SKM-1 treated with dmso at 0.1 percent for 144 hours (cell line): ENCODE data around the gene PID1.

ENCODE experiments used
- DNase-seq: peaks from one replicate; lab custom pipeline; 2025; ENCODE audit not compliant: unreplicated experiment; lab: John Stamatoyannopoulos, UW

Gene PID1

GRCh38 chr2:229127471-229127870 lies 143.6 kb downstream of the PID1 start:
- DNase-seq = no peak

- no peak for DNase-seq
Observed at GRCh38 chr2:229126066-229126465, 145.0 kb downstream of the PID1 start.

GRCh38 chr2:229124136-229124535 lies 147.0 kb downstream of the PID1 start:
- no peak for DNase-seq

- DNase-seq = no peak
Observed at GRCh38 chr2:229118927-229119326, 152.2 kb downstream of the PID1 start.

GRCh38 chr2:229118336-229118735 lies 152.8 kb downstream of the PID1 start:
- DNase-seq = no peak

GRCh38 chr2:229111744-229112143 lies 159.3 kb downstream of the PID1 start:
- no peak for DNase-seq

- DNase-seq = no peak
Observed at GRCh38 chr2:229109195-229109594, 161.9 kb downstream of the PID1 start.

- DNase-seq = no peak
Observed at GRCh38 chr2:229107601-229108000, 163.5 kb downstream of the PID1 start.

- DNase-seq = no peak
Observed at GRCh38 chr2:229104974-229105387, 166.1 kb downstream of the PID1 start.

GRCh38 chr2:229104025-229104424 lies 167.1 kb downstream of the PID1 start:
- DNase-seq = no peak

- DNase-seq = no peak
Observed at GRCh38 chr2:229101314-229101713, 169.8 kb downstream of the PID1 start.

GRCh38 chr2:229099231-229099630 lies 171.9 kb downstream of the PID1 start:
- no peak for DNase-seq

- DNase-seq = no peak
Observed at GRCh38 chr2:229098801-229099200, 172.3 kb downstream of the PID1 start.

- DNase-seq = no peak
Observed at GRCh38 chr2:229096409-229097066, 174.5 kb downstream of the PID1 start.

- no peak for DNase-seq
Observed at GRCh38 chr2:229095472-229095871, 175.6 kb downstream of the PID1 start.

- no peak for DNase-seq
Observed at GRCh38 chr2:229090225-229090624, 180.9 kb downstream of the PID1 start.

- DNase-seq = no peak
Observed at GRCh38 chr2:229089776-229090175, 181.3 kb downstream of the PID1 start.

- DNase-seq = no peak
Observed at GRCh38 chr2:229088966-229089700, 182.0 kb downstream of the PID1 start.

- DNase-seq = no peak
Observed at GRCh38 chr2:229088517-229088913, 182.6 kb downstream of the PID1 start.

GRCh38 chr2:229087843-229088516 lies 183.1 kb downstream of the PID1 start:
- DNase-seq = no peak

GRCh38 chr2:229087267-229087666 lies 183.8 kb downstream of the PID1 start:
- no peak for DNase-seq

GRCh38 chr2:229085439-229085838 lies 185.6 kb downstream of the PID1 start:
- DNase-seq = no peak
